DMS 273 (cell line): ENCODE results near the gene RPLP1.
A peak's percentile ranks its signal among the peaks of the same experiment; 100 is the strongest.

Experiments
- DNase-seq: peaks from one replicate; lab custom pipeline; 2025; ENCODE audit not compliant: unreplicated experiment; lab: John Stamatoyannopoulos, UW

The RPLP1 gene

DNA sequence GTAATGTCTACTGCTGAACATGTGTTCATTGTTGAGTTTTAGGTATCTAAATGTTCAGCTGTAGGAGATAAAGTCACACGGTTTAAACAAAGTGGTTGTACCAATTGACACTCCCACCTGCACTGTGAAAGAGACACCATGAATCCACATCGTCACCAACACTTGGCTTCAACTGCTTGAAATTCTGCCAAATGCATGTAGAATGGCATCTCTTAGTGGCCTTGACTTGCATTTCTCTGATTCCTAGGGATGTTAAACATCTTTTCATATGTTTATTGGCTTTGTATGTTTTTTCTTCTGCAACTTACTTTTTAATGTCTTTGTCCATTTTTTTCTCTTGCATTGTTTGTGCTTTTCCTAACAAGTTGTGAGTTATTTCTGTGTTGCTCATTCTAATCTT, 43.4 kb downstream of the RPLP1 start:
- DNase-seq: no peak

DNA sequence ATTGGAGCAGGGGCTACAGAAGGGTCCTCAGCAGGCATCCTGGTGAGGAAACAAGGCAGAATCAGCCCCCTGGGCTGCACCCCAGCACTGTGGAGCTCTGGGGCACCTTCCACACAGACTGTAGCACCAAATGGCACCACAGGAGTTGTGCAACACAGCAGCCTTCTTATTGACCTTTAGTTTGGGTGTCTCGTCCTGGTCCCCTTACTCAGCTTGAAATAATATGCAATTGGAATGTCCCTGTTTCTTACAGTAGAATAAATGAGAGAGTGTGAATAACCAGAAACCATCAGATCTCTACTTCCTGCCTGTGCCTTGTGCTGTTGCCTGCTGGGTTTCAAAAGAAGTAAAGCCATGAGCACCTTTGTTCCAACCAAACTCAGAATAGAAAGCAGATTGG, 44.5 kb downstream of the RPLP1 start:
- DNase-seq: no peak

DNA sequence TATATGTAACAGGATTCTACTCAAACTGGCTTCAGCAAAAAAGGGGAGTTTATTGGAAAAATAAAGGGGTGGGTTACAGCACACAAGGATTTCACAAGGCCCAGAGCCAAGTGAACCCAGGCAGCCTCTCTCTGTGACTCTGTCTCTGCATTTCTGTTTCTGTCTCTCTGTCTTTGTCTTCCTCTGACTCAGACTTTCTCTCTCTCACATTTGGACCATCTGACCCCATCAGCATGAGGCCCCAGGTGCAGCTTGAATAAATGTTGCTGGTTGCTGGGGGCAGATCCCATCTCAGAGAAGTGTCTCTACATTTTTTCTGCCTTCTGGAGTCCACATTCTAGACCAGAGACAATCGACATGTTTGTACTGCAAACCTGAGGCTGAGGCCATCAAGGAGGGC, 45.0 kb downstream of the RPLP1 start:
- DNase-seq: no peak

DNA sequence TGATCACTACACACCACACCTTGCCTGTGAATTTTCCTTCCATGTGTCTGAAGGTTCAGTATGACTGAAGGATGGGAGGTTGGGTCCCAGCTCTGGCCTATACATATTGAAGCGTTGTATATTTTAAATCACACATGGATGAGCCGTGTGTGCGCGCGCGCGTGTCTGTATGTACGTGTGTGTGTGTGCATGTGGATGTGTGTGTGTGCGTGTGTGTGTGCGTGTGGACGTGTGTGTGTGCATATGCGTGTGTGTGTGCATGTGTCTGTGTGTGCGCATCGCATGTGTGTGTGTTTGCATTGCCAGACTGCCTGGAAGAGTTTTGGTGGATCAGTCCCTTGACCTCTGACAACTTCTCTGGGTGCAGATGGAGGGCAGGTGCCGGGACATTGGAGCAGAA, 45.7 kb downstream of the RPLP1 start:
- DNase-seq: no peak

DNA sequence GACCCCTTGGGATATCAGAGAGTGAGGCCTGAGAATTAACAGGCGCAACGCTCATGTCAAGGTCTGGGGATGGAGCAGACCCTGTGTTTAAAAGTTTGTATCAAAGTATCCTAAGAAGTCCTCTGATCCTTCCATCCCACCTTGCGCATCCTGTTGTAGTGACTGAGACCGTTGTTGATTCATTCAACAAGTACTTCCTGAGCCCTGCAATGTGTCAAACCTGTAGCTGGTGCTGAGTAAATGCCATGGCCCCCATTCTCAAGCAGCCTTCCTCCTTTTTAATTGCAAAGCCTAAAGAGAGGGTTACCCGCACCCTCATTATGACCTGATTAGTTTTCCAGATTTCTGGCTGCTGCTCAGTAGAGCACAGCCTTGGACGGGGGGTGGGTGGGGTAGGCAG, 46.4 kb downstream of the RPLP1 start:
- no peak for DNase-seq

DNA sequence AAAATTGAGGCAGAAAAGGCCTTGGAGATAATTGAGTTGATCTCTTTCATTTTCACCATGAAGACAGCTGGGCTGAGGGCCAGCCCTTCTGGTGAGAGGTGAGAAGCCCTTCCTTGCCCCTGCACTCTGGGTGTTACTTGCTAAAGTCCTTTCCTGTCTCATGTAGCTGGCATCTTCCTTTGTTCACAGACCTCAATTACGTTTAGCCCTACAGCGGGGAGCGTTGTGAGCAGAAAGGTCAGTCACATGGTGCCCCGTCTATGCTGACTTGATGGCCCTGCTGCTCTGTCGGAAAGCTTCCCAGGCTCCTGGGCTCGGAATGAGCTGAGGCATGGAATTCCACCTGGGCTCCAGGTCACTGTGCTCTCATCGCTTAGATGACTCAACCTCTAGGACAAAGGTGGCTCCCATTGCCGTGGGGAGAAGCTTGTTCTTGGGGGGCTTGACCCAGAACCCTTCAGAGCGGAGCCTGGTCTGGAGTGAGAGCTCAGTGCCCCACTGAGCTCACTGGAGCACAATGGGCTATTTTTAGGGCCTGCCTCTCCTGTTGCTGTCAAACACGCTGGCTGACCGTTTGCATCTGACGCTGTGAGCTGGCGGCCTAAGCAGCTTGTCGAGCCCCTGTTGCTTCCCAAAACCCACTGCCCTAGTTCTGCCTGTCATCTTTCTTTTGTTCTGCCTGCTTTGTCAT, 47.0 kb downstream of the RPLP1 start:
- DNase-seq: no peak

DNA sequence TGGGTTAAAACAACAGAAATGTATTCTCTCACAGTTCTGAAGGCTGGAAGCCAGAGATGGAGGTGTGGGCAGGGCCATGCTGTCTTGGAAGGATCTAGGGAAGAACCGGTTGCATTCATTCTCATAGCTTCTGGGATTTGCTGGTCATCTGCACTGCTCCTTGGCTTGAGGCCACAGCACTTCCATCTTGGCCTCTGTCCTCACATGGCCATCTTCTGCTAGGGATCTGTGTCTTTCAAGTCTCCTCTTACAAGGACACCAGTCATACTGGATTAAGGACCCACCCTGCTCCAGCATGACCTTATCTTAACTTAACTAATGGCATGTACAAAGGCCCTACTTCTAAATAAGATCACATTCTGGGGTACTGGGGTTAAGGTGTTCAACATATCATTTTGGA, 47.7 kb downstream of the RPLP1 start:
- DNase-seq: no peak

DNA sequence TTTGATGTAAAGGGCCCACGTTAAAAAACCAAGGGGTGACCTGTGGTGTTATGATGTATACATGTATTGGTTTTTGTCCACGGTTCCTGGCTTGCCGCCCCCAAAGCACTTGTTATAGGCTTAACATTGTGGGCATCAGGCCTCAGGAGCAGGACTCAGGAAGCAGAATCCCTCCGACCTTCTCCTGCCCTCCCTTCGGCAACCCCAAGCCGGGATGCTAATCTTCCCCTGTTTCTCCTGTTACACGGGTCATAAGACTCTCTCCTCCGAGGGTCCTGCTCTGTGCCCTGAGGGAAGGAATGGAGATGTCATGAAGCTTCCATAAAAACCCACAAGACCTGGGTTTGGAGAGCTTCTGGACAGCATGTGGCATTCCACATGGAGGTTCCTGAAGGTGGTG, 48.8 kb downstream of the RPLP1 start:
- no peak for DNase-seq

DNA sequence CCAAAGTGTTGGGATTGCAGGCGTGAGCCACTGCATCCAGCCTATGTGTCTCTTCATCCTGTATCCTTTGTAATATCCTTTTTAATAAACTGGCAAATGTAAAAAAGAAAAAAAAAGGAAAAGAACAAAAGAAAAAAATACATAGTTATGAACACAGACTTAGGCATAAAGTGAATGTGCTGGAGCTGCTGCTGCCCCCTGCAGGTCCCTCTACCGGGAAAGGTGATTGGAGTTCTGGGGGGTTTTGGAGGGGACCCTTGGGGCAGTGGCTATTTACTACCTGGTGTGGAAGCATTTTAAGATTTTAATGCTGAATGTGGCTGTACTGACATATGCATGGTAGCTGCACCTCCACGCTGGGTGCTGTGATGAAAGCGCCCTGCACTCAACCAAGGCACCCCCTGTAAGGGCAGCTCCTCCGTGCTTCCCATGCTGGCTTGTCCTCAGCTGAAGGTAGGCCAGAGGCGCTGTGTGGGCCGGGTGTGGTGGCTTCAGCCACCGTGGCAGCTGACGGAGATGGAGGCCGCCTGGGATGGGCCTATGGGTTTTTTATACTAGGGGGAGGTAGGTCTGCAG, 49.9 kb downstream of the RPLP1 start:
- no peak for DNase-seq

DNA sequence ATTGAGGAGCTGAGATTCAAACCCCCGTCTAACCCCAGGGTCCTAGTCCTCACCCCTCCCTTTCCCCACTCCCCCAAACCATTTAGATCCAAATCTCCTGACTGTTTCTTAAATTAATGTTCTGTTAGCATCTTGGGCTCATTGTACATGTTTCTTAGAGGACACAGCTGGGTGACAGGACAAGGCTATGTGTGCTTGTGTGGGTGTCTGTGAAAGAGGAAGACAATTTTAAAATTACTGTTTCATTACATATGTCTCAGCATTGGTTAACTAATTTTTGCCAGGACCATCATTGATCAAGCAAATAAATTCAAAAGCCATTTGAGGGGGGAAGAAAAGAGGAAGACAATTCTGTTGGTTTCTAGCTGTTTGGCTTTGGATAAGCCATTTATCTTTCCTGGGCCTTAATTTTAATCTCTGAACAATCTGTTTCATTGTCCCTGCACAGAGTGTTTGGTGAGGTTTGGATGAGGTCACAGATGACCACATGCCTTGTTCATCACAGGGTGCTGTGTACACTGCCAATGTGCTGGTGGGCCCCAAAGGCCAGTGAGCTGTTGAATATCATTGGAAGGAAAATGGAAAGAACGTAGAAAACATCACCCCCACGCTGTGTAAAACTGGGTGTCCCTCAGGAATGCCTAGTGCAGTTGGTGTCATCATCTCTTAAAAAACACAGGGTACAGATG, 51.9 kb downstream of the RPLP1 start:
- peak; percentile 7 for DNase-seq
